ENCODE results near the gene IL7R. TPM values are rescaled to one million over a fixed set of nuclear protein-coding genes. Genes with fewer than 3 reads are reported as not detected.

The IL7R gene
- polyA plus RNA-seq, 1 experiment = 54.5 TPM

GRCh38 chr5:35850967-35851680, 5.6 kb upstream of the IL7R start:
- ChIA-PET POLR2A (no interaction called here), CTCF (interaction anchor here (0.8 to 2.0 kb wide), 3 partner anchors 10 to 74 kb away, joined by 3 to 4 read pairs (median 3); no protein-coding TSS in a partner anchor)
- no peak overlapping the region for H3K4me3 ChIP-seq (ENCODE audit: low read depth, low read length)
- no peaks in the 10 kb centered on the region for H3K36me3 ChIP-seq (ENCODE audit: control insufficient read depth, insufficient read depth, low read length)
- DNase-seq (ENCODE audit: low read depth) = no peak
- no peaks in the 10 kb centered on the region for H3K27me3 ChIP-seq (ENCODE audit: control insufficient read depth, insufficient read depth, low read length)
- TF ChIP-seq CTCF (IDR thresholded peaks at IDR 0.05; ENCODE audit: insufficient read depth, low read depth, low read length) = no peak

GRCh38 chr5:35852084-35852734, 4.5 kb upstream of the IL7R start:
- H3K36me3 ChIP-seq (ENCODE audit: control insufficient read depth, insufficient read depth, low read length) = no peaks in the 10 kb centered on the region
- POLR2A ChIA-PET = no interaction called here
- TF ChIP-seq CTCF (IDR thresholded peaks at IDR 0.05; ENCODE audit: insufficient read depth, low read depth, low read length) = 0 out of 2 replicates have a peak, but pooled peaks have one; percentile 6

GRCh38 chr5:35852773-35853172, 3.9 kb upstream of the IL7R start:
- no peaks in the 10 kb centered on the region for H3K36me3 ChIP-seq (ENCODE audit: control insufficient read depth, insufficient read depth, low read length)
- H3K4me3 ChIP-seq (ENCODE audit: low read depth, low read length) = no peak overlapping the region
- ChIA-PET POLR2A (no interaction called here), CTCF (no interaction called here)
- no peaks in the 10 kb centered on the region for H3K27me3 ChIP-seq (ENCODE audit: control insufficient read depth, insufficient read depth, low read length)
- no peak for TF ChIP-seq CTCF (IDR thresholded peaks at IDR 0.05; ENCODE audit: insufficient read depth, low read depth, low read length)
- DNase-seq (ENCODE audit: low read depth) = no peak

More at GRCh38 chr5:35852084-35852734, 4.5 kb upstream of the IL7R start:
- CTCF ChIA-PET = interaction anchor here (1.0 kb wide), 1 partner anchor 74 kb away, joined by 3 read pairs; no protein-coding TSS in a partner anchor
- Histone ChIP-seq H3K4me3 (ENCODE audit: low read depth, low read length) (no peak overlapping the region), H3K27me3 (ENCODE audit: control insufficient read depth, insufficient read depth, low read length) (no peaks in the 10 kb centered on the region)
- DNase-seq (ENCODE audit: low read depth) = no peak

GRCh38 chr5:35853631-35854030, 3.1 kb upstream of the IL7R start:
- POLR2A ChIA-PET = no interaction called here
- H3K4me3 ChIP-seq (ENCODE audit: low read depth, low read length) = no peak overlapping the region
- no peak for TF ChIP-seq CTCF (IDR thresholded peaks at IDR 0.05; ENCODE audit: insufficient read depth, low read depth, low read length)
- H3K27me3 ChIP-seq (ENCODE audit: control insufficient read depth, insufficient read depth, low read length) = no peaks in the 10 kb centered on the region
- CTCF ChIA-PET = interaction anchor here (0.7 kb wide), 1 partner anchor 204 kb away, joined by 3 read pairs; no protein-coding TSS in a partner anchor
- no peaks in the 10 kb centered on the region for H3K36me3 ChIP-seq (ENCODE audit: control insufficient read depth, insufficient read depth, low read length)
- no peak for DNase-seq (ENCODE audit: low read depth)

GRCh38 chr5:35854248-35854647, 2.4 kb upstream of the IL7R start:
- POLR2A ChIA-PET = no interaction called here
- CTCF ChIA-PET = interaction anchor here (0.7 kb wide), 1 partner anchor 205 kb away, joined by 3 read pairs; no protein-coding TSS in a partner anchor
- Histone ChIP-seq H3K4me3 (ENCODE audit: low read depth, low read length) (no peak overlapping the region), H3K27me3 (ENCODE audit: control insufficient read depth, insufficient read depth, low read length) (no peaks in the 10 kb centered on the region), H3K36me3 (ENCODE audit: control insufficient read depth, insufficient read depth, low read length) (no peaks in the 10 kb centered on the region)
- no peak for DNase-seq (ENCODE audit: low read depth)
- TF ChIP-seq CTCF (IDR thresholded peaks at IDR 0.05; ENCODE audit: insufficient read depth, low read depth, low read length) = no peak

All from BJ (cell line).